Measurements from ENCODE around the gene BMI1. TPM values are rescaled to one million over a fixed set of nuclear protein-coding genes. Genes with fewer than 3 reads are reported as not detected.
"Not testable (repeated sequence)": the region's sequence is repeated elsewhere in the genome, so short reads cannot be mapped to it uniquely, and the experiment has no call there.

Gene BMI1
- total RNA-seq, 1 donor from 2014 or later: 13.0 TPM

GRCh38 chr10:22340329-22341189 lies 19.7 kb downstream of the BMI1 start:
- peak; percentile 63 for ATAC-seq

DNA sequence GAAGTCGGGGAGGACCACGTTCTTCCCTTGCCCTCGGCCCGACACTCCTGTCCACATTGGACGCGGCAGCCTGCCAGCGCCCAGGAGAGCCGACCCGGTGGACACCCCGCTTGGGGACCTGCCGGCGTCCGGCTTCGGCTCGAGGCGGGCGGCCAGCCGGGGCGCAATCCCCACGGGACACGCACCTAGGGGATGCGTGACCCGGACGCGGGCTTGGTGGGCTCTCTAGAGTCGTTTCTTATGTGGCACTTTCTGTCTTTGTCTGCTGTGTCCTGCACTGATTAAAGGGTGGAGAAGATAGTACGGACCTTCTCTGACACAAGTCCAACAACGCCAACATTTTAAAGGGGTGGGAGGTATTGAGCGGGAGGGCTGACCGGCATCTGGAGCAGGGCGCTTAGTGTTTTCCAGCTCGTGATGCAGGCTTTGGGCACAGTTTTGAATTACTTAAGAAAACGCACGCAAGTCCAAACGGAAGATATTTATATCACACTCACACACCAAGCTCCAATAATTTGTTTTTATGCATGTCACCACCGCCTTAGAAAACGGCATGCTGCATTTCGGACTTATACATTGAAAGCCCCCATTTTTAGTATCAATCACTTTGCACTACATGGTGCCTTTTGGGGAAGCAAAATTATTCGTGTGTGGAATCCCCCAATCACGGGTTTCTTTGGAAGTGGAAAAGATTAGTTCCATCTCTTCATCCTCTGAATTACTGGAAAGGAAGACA lies 20.5 kb downstream of the BMI1 start:
- peak; percentile 10 for ATAC-seq

DNA sequence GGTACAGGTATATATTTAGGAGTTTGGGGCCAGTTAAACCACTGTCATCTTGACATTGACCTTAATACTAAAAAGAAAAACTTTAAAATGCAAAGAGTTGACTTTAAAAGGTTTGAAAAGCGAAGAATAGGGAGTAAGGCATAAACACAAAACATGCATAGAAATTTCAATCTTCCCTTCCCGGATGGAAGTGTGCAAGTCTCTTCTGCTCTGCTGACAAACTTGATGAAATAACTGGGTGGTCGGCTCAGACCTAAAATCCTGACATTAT lies 21.0 kb downstream of the BMI1 start:
- ATAC-seq: no peak

DNA sequence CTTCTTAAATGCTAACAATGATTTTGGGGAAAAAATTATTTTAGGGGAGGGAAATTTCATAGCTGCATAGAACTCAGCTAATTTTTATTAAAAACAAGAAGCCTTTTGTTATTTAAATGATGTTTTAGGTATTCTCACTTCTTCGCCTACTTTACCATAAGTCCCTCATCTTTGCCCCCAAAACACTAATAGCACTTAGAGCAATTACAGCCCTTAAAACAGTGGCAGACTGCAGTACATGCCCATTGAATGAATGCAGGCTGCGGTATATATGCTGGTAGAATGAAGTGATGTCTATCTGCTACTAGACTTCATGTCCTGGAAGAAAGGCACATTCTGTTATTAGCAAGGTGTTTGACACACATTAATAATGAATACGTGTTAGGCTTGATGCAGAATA lies 21.5 kb downstream of the BMI1 start:
- no peak for ATAC-seq

DNA sequence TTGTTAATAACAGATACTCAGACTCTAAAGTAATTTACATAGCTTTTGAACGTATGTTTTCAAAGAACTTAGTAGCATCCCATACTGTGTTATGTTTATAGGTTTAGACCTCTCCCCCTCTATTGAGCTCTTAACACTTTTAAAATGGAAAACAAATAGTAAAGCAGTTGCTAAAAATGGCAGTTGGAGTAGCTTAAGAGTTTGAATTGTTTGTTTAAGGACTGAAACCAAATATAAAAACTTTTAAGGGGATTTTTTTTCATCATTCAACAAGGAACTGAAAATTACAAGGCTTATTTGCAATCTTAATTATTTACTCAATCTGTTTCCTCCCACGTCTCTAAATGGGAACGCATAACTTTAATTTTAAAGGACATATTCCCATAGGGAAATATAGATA lies 22.8 kb downstream of the BMI1 start:
- no peak for ATAC-seq

DNA sequence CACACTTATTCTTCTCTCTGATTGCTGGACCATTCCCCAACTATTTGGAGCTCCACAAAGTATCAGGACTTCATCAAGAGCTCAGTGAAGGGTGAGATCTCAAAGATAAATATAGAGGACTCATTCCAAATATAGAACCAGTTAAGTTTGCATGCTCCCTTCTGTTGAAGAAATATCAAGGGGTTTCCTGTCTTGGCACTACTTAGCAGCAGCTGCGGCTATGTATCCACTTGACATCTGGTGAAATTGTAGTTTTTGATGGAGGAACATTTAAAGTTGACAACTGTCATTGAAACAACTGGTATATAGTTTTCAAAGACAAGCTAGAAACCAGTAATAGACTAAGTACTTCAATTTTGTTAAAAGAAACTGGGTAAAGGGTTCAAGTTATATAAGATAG lies 23.4 kb downstream of the BMI1 start:
- no peak for ATAC-seq

- no peak for ATAC-seq
These were observed 23.9 kb downstream of the BMI1 start for GRCh38 chr10:22344781-22345300.

- no peak for ATAC-seq
These were observed 24.6 kb downstream of the BMI1 start, which contains the start of gene SPAG6 for GRCh38 chr10:22345301-22346095. Gene SPAG6 (plus strand): TSS chr10:22345496. CDS start chr10:22345612, 116 bp downstream.

DNA sequence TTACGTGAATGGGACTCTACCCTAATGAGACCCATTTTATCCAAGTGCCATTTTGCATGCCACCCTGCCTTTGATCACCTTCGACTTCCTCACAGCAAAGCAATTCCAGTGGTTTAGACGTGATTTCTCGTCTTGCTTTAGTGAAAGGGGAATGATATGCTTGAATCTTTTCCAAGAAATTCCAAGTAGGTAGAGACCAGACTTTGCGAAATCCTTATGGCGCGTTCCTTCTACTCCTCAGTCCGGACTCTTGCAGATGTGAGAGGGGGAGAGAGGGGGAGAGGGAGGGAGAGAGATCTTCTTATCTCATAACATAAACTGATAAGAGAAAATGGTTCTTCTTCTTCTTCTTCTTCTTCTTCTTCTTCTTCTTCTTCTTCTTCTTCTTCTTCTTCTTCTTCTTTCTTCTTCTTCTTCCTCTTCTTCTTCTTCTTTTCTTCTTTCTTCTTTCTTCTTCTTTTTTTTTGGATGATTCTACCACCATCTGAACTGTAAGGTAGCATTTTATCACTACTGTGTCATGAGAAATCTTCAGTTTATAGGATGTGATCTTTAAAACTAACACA lies 25.3 kb downstream of the BMI1 start:
- no peak for ATAC-seq

- no peak for ATAC-seq
These were observed 28.9 kb downstream of the BMI1 start for GRCh38 chr10:22349755-22350154.

DNA sequence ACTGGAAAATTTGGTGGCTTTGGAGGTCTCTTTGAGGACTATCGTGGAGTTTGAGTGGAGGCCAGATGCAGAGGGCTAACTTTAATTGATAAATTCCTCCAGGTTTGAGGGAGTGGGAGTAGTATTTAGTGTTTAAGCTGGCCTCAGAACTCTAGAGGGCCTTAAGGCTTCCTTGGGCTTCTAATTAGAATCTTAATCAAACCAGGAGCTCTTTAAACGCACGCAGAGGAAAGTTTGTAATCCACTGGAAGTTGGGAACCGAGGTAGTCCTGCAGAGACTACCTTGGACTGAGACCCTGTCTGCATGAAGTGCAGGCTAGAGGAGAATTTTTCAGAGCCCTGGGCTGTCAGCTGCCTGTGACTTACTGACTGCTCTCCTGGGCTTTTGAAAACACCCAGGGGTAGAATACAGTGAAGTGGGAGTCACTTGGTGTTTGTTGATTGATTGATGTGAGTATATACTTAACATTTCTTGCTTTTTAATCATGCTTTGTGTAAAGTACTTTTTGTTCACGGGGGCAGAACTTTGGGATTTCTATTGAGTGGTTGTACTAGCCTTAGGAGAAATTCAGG lies 30.3 kb downstream of the BMI1 start:
- ATAC-seq: no peak

DNA sequence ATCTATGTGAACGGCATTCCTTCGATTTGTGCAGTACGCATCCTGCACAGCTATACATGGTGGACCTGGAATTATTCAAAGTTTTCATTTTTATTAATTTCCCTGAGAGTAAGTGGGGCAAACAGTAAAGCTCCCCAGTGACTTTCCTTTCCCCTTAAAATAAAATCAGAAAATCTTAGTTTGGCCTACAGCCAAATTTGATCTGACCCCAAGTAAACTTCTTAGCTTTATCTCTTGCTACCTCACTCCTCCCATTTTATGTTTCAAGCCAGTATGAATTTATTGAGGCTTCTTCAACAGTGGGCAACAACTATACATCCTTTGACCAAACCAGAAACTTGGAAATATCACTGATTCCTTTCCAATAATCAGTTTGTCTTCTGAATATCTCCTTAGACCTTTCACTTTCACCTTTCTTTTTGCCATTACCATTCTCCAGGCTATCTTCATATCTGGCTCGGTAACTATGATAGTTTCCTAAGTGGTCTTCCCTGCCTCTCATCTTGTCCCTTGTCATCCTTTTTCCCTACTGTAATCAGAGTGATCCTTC lies 35.5 kb downstream of the BMI1 start:
- no peak for ATAC-seq

- not testable (repeated sequence) for ATAC-seq
These were observed 36.9 kb downstream of the BMI1 start for GRCh38 chr10:22357770-22358169.

DNA sequence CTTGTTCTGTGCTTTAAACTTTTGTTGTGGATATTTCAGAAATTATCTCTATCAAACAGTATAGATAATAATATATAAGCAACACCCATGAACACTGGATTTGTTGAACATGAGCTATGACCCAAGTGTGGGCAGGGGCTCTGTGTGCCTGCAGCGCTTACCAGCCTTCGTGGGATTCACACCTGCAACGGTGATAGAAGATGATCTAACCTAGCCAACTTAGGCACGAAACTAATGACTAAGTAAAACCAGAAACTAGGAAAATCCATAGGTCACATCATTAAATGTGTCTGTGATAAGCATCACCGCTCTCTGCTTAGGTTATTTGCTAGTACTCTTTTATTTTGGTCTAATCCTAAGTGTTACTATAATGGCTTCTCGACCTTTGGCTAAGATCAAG lies 42.4 kb downstream of the BMI1 start:
- ATAC-seq: no peak

- no peak for ATAC-seq
These were observed 43.7 kb downstream of the BMI1 start for GRCh38 chr10:22364407-22365140.

DNA sequence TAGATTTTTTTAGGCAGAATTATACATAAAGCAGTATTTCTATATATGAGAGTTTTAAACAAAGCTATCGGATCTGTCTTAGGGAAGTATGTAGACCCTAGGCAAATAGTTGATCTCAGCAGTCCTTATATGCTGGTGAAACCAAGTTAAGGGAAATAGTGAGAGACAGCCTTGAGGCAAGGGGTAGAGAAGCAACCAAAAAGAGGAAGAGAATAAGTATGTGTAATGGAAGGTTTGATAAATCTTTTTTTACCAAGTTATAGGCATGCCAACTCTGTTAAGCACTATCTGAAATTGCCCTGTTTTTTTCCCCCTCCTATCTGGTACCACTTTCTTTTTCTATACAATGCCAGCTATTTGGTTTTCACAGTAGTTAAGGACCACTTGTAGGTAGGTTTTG lies 44.3 kb downstream of the BMI1 start:
- no peak for ATAC-seq

DNA sequence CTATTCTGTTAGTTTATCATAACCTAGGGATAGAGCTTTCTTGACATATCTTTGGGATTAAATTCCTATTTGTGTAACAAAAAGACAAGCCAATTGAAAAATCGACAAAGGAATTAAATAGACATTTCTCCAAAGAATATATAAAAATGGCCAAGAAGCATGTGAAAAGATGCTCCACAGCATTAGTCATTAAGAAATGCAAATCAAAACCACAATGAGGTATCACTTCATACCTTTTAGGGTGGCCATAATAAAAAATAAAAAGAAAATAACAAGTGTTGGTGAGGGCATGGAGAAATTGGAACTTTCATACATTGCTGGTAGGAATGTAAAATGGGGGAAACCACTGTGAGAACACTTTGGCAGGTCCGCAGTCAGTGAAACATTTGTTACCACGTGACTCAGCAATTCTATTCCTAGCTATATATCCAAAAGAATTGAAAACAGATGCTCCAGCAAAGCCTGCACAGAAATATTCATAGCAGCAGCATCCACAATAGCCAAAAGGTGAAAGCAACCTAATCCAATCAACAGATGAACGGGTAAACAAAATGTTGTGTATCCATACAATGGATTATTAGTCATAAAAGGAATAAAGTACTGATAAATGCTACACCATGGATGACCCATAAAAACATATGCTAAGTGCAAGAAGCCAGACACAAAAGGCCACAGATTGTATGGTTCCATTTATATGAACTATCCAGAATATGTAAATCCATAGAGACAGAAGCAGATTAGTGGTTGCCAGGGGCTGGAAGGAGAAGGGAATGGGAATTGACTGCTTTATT lies 44.9 kb downstream of the BMI1 start:
- ATAC-seq: no peak

GRCh38 chr10:22366435-22366703 lies 45.5 kb downstream of the BMI1 start:
- no peak for ATAC-seq

- ATAC-seq: no peak
These were observed 45.9 kb downstream of the BMI1 start for GRCh38 chr10:22366771-22367170.

GRCh38 chr10:22367471-22367870 lies 46.6 kb downstream of the BMI1 start:
- no peak for ATAC-seq

DNA sequence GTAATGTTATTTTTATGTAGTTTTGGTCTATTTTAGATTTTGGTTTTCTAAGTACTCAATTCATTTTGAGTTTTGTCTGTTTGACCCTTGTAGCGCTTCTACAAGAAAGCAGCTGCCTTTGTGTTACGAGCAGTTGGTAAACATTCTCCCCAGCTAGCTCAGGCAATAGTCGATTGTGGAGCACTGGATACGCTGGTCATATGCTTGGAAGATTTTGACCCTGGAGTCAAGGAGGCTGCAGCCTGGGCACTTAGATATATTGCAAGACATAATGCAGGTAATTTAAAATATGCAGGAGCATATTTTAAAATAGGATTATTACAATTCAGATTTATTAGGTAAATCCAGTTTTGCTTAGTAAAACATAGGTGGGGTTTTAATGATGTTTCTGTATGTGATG lies 47.5 kb downstream of the BMI1 start:
- no peak for ATAC-seq
